GM18499 (cell line): ENCODE data around the gene AXDND1.

ENCODE experiments used
- ATAC-seq: cut with Tn5 transposase; IDR thresholded peaks from one replicate; pipeline ENCODE4 v1.9.1; 2021; ENCODE audit warnings: moderate number of reproducible peaks; ENCODE audit not compliant: insufficient read depth, unreplicated experiment

AXDND1 gene, protein sequence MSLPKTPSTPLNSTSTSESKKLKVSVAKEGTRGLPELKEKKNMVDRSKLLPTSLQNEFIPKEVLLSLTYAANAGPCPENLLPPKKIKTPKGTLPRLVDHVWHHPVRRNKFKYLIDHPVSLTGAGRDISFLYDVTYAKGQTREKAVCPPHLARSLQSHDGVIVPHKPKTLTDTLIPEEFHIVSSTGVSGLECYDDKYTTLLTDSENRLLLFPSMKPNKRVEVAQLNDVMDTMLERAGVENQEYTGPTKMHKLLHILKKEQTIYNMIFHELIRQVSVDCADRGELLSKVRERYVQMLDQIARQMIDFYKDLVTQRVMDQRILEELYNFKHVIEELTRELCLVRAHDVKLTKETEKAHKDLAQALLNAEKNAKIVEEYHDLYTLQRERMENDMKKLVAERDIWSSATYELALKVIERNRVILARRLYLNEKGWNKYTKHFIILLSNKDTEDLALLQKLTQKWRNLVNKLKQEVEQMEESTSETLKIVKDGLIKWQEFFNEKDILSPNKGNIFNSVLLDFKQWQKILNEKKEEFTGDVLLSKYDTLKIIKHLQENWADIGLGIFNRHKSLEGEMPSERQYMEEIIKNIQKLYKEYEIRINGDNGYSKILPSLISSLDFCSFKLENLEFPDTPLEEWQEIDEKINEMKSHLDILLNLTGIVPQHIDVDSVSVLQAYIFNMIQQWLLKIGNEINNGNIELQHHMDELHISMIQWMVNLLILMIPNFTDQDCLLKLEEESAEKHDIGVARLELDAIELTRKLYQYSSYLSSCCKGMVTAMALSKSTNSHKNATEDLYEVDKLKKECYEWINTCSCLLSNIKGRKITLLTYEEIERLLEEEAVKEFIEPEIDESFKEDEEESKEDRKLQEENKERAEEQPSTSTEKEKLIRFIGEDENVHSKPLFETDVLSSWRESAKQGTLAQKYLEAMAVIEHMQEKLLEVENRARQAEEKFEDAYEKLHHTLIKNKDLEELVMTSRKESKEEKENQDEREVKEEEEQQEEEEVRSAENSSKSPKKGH

DNA sequence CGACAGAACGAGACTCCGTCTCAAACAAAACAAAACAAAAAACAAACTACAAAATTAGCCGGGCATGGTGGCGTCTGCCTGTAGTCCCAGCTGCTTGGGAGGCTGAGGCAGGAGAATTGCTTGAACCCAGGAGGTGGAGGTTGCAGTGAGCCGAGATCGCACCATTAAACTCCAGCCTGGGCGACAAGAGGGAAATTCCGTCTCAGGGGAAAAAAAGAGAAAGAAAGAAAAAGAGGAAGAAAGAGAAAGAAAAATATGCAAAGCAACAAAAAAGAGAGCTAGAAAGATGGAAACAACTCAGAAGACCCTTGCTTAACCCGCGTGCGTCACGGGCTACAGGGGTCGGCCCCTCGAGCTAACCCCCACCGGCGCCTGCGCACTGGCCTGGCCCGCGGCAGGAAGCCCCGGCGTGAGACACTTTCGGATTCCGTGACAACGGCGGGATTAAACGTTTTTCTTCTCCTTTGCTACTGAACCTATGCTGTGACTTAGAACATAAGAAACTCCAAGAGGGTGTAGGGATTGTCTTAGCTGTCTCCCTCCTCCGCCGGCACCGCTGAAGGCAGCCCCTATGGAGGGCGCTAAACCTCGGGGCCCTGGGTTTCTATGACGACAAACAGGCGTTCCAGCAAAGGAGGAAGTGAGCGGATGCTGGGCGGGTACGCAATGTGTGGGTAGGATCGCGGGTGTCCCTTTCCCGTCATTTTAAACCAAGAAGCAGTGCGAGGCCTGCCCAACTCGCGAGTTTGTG is at the start of gene AXDND1:
TSS of gene AXDND1 (plus strand) at position 630 of the 751 bp plus-strand sequence. CDS start 539 bp downstream, outside the sequence.
- ATAC-seq: peak; percentile 90

DNA sequence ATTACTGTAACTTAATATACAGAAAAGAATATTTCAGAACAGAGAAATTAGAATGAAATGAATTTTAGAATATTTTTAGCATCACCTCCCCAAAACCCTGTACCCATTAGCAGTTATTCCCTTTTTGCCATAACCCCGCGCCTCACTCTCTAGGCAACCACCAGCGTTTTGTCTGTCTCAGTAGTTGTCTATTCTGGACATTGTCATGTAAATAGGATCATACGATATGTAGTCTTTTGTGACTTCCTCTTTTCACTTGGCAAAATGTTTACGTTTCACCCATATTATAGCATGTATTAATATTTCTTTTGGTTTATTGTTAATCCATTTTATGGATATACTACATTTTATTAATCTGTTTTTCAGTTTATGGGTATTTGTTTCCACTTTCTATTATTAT is 47.3 kb upstream of the AXDND1 start:
- ATAC-seq: no peak

- ATAC-seq: no peak
These were observed 44.1 kb upstream of the AXDND1 start for GRCh38 chr1:179321533-179322216.

DNA sequence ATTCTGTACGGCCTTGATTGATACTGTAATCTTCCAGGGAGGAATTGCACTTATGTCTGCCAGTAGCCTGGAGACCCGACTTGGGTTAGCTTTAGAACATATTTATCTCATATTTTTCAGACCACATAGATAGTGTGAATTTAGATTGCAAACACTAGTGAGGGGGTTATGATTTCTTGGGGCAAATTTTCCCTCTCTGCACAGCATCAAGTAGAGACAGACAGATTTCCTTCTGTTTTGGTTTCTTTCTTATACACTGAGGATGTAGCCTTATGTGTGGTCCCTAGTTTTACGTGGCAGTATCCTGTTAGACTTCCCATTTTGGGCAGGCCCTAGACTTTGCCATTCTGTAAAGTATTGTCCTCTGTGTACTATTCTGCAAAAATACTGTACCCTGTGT is 43.2 kb upstream of the AXDND1 start:
- ATAC-seq: no peak

DNA sequence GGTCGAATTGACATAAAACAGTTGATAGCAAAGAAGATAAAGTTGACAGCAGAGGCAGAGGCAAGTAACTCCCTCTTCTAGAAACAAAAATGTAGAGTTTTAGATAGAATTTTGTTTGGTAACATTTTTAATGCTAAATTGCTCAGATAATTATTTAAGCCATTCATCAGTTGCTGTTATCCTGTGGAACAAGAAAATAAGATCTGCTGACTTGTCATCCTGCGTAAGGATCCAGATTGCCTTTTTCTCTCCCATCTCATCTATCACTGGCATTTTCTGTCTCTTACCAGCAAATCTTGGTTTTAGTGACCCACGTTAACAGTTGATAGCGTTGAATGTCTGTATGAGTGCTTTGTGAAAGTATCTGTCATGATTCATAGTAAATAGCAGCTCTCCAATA is 42.3 kb upstream of the AXDND1 start:
- ATAC-seq: no peak

DNA sequence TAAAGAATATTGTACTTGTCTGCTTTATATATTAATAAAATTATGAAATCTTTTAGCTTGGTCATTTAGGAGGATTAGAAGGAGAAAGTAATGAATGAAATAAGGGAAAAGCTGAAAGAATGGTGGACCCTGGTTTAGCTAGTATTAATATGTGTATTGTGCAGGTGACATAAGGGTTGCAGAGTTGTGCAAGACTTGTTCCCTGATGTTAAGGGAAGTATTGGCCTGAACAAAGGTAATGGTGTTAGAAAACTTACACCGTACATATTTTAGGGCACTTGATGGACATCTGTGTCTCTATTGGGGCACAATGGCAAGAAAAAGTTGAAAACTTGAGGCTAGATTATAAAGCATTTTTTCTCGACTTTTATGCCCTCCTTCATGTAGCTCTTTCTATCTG is 39.9 kb upstream of the AXDND1 start:
- no peak for ATAC-seq

DNA sequence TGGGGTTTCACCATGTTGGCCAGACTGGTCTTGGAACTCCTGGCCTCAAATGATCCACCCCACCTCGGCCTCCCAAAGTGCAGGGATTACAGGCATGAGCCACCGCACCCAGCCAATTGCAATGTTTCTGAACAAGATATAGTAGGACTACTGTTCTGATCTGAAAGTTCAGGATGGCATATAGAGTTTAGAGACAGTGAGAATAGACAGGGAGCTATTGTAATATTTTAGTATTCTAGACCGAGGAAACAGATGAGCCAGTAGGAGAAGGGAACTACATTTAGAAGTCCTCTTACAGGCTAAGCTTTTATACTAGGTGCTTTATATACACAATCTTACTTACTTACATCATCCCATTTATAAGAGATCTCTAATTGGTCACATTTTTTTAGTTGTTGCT is 39.0 kb upstream of the AXDND1 start:
- no peak for ATAC-seq

DNA sequence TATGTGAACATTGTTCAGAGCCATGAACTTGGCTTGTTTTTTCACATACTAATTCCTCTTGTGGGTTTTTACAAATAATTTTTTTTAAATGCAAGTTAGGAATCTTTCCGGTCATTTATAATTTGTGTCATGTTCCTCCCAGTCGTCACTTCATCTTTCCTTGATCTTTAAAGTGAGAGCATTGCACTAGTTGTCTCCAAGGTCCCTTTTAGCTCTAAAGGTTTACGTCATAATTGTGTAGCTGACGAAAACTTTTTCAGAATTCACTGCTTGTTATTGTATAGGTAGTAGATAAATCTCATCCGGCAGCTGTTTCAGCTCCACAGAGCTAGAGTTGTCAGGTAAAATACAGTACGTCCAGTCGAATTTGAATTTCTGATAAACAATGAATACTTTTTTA is 38.6 kb upstream of the AXDND1 start:
- ATAC-seq: no peak

GRCh38 chr1:179327679-179328078 is 38.1 kb upstream of the AXDND1 start:
- no peak for ATAC-seq

DNA sequence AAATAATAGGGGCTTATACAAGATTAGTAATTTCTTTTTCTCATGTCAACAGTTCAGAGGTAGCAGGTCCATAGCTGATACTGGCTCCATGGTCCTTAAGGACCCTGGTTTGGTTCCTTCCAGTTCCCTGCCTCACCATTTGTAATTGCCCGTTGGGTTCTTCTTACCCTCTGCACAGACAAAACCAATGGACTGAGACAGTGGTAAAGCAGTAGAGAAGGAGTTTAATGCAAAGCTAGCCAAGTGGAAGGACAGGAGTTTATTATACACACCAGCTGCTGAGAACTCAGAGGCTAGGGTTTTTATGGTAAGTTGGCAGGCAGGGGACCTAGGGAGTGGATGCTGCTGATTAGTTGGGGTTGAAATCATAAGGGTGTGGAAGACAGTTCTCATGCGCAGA is 35.9 kb upstream of the AXDND1 start:
- no peak for ATAC-seq

DNA sequence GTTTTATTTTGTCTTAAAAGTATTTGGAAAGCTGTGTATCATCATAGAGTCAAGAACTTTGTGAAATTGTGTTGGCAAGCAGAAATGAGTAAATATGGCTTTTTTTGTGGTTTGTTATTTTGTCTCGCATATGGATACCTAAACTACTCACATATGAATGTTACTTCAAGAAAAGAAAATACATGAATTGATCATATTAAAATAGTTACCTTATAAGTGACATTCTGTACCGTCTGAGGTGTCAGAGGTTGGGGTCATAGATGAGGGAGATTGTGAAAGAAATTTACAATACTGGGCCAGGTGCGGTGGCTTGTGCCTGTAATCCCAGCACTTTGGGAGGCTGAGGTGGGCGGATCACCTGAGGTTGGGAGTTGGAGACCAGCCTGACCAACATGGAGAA is 31.3 kb upstream of the AXDND1 start:
- ATAC-seq: no peak

DNA sequence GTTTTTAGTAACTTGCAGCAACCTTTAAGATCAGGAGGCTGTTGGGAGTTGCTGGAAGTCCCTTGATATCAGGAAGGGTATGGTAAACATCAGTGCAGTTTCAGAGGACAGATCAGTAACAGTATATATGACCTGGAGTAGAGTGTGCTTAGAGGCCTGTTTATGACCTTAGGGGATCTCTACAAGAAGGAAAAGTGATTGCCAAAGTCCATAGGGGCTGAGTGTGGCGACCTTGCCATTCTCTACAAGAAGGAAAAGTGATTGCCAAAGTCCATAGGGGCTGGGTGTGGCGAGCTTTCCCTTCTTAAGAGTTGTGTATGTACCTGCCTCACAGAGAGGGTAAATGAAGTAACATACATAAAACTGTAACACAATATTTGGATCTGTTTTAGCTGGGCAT is 28.5 kb upstream of the AXDND1 start:
- no peak for ATAC-seq

GRCh38 chr1:179337942-179338560 is 27.7 kb upstream of the AXDND1 start:
- ATAC-seq: no peak

DNA sequence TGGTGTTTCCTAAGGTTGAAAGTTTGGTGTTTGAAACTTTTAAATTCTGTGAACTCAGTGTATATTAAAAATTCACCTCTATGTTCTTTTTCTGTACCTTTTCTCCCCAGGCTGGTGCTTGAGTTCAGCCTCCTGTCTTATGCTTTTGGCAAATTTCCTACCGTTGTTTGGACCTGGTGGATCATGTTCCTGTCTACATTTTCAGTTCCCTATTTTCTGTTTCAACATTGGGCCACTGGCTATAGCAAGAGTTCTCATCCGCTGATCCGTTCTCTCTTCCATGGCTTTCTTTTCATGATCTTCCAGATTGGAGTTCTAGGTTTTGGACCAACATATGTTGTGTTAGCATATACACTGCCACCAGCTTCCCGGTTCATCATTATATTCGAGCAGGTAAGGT is 24.9 kb upstream of the AXDND1 start:
- ATAC-seq: no peak

DNA sequence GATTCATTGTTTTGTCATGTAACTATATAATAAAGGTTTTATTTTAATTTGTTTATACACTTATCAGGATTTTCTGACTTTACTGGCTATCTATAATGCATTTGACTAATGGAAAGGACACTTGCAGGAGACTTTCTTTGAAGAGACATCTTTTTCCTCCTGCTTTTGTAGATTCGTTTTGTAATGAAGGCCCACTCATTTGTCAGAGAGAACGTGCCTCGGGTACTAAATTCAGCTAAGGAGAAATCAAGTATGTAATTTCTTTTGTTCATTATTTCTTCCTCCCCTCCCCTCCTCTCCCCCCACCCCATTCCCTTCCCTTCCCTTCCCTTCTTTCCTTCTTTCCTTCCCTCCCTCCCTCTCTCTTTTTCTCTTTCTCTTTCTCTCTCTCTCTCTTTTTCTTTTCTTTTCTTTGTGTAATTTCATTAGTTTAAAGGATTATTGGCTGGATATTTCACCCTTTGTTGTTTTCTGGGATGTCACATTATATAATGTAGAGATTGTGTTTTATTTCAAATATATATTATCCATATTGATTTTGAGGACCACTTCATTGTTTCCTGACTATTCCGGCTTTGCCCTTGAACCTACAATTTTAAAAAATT is 23.7 kb upstream of the AXDND1 start:
- ATAC-seq: no peak

DNA sequence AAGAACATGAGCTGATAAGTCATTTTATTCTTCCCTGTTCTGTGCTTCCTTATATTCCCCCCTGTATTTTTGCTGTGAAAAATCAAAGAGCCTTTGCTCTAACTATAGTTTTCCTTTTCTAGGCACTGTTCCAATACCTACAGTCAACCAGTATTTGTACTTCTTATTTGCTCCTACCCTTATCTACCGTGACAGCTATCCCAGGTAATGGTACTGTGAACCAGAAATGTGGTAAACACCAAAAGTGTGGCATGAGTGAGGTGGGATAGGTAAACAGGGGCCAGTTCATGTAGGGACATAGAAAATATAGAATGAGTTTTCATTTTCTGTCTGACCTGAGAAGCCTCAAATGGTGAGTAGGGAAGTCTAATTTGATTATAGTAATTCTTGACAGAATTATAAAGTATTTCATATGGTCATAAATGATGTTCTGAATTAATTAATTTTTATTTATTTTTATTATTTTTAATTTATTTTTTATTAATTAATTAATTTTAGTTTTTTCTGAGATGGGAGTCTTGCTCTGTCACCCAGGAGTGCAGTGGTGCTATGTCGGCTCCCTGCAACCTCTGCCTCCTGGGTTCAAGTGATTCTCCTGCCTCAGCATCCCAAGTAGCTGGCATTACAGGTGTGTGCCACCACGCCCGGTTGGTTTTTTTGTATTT is 22.9 kb upstream of the AXDND1 start:
- no peak for ATAC-seq

DNA sequence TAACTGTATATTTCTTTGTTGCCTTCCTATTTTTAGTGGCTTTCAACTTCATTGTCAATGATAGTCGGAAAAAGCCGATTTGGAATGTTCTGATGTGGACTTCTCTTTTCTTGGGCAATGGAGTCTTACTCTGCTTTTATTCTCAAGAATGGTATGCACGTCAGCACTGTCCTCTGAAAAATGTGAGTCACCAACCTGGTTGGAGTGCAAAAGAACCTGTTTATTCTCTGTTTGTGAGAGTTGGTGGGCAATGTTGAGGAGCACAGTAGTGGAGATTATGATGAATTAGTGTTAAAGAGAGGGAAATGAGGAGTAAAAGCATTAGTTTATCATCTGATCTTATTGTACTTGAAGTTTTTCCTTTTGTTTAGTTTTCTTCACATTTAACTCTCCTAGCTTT is 14.5 kb upstream of the AXDND1 start:
- ATAC-seq: no peak

GRCh38 chr1:179352236-179352635 is 13.5 kb upstream of the AXDND1 start:
- ATAC-seq: no peak

- no peak for ATAC-seq
These were observed 12.2 kb upstream of the AXDND1 start for GRCh38 chr1:179353546-179353945.
